Regular cardiac myocyte (primary cell): Measurements from ENCODE around the gene IKBIP. TPM values are rescaled to one million over a fixed set of nuclear protein-coding genes. Genes with fewer than 3 reads are reported as not detected.

Source experiments
- total RNA-seq: library from RNA; depleted of rRNA; stranded (reverse); fragments of >200 nt; gene quantifications from 2 replicates; pipeline ENCODE4 v1.2.3, GENCODE V29; 2014

IKBIP gene
- total RNA-seq, result 95.3 and 109 TPM in 2 replicates

GRCh38 chr12:98644712-98645571 is at the start of gene IKBIP, which contains the start of gene APAF1:
Gene IKBIP, minus strand, starts transcription at chr12:98644788. Its CDS starts 87 bp downstream, at chr12:98644701.
Gene APAF1, plus strand, starts transcription at chr12:98645290. Its CDS starts 3,070 bp downstream, at chr12:98648360.

DNA sequence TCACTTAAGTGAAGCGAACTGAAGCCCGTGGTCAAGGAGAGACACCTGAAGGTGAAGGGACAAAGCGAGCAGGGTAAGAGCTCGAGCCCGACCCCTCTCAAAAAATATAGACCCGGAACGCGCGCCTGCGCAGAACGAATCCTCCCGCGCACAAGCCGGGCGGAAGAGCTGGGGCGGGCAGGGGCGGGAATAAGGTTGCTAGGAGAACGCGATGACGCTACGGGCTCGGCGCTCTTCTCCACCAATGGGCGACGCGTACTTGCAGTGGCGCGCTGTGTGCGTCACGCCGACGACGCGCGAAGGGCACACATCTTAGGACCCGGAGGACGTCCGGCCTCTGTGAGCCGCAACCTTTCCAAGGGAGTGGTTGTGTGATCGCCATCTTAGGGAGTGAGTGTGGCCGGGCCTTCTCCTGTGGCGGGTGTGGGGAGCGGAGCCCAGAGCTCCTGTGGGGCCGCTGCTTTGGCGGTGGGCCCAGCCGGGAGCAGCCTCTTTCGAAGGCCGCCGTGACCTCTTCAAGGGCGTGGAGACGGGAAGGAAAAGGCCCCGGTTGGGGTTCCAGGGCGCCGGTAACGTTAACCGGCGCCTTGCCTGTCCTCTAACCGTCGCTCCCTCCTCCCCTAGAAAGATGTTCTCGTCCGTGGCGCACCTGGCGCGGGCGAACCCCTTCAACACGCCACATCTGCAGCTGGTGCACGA is 51.1 kb downstream of the IKBIP start, which contains the start of gene SLC25A3:
Gene SLC25A3 (plus strand): TSS at position 336 of the 699 bp plus-strand sequence. CDS start 293 bp downstream, at position 629.

Other genes with a start within 250 kb of the IKBIP start
- gene TMPO, start 129.2 kb downstream of the IKBIP start, total RNA-seq, result 49.9 and 173 TPM in 2 replicates
- gene SLC25A3, start 51.1 kb downstream of the IKBIP start, total RNA-seq, result 497 and 577 TPM in 2 replicates
- 30.7 and 39.3 TPM in 2 replicates for gene APAF1, start 502 bp upstream of the IKBIP start, total RNA-seq